Epithelial cell of proximal tubule (primary cell): ENCODE results near the gene OR4D1. TPM values are rescaled to one million over a fixed set of nuclear protein-coding genes. Genes with fewer than 3 reads are reported as not detected.

ENCODE experiments used
- DNase-seq: peaks from one replicate; pipeline ENCODE4 v3.0.0-alpha.2; 2011; ENCODE audit warnings: low read depth
- H3K4me3 ChIP-seq: 2 replicates; pipeline ENCODE4 v1.5.1; 2011; ENCODE audit warnings: low read depth, mild to moderate bottlenecking, low read length
- total RNA-seq: library from RNA; depleted of rRNA; stranded (reverse); fragments of >200 nt; gene quantifications from 2 replicates; pipeline ENCODE4 v1.2.3, GENCODE V29; 2015
- TF ChIP-seq, protein P1 (sequence below): conservative IDR thresholded peaks from 2 replicates; pipeline ENCODE4 v1.5.1; 2012; ENCODE audit warnings: low read depth, mild to moderate bottlenecking, low read length

The OR4D1 gene
- total RNA-seq, 1 donor from 2014 or later, result not detected

- DNase-seq, result no peak
- TF ChIP-seq, protein P1, sequence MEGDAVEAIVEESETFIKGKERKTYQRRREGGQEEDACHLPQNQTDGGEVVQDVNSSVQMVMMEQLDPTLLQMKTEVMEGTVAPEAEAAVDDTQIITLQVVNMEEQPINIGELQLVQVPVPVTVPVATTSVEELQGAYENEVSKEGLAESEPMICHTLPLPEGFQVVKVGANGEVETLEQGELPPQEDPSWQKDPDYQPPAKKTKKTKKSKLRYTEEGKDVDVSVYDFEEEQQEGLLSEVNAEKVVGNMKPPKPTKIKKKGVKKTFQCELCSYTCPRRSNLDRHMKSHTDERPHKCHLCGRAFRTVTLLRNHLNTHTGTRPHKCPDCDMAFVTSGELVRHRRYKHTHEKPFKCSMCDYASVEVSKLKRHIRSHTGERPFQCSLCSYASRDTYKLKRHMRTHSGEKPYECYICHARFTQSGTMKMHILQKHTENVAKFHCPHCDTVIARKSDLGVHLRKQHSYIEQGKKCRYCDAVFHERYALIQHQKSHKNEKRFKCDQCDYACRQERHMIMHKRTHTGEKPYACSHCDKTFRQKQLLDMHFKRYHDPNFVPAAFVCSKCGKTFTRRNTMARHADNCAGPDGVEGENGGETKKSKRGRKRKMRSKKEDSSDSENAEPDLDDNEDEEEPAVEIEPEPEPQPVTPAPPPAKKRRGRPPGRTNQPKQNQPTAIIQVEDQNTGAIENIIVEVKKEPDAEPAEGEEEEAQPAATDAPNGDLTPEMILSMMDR, result no peak
- no peak overlapping the region for H3K4me3 ChIP-seq
These were observed 36.3 kb downstream of the OR4D1 start for GRCh38 chr17:58184308-58184985.

DNA sequence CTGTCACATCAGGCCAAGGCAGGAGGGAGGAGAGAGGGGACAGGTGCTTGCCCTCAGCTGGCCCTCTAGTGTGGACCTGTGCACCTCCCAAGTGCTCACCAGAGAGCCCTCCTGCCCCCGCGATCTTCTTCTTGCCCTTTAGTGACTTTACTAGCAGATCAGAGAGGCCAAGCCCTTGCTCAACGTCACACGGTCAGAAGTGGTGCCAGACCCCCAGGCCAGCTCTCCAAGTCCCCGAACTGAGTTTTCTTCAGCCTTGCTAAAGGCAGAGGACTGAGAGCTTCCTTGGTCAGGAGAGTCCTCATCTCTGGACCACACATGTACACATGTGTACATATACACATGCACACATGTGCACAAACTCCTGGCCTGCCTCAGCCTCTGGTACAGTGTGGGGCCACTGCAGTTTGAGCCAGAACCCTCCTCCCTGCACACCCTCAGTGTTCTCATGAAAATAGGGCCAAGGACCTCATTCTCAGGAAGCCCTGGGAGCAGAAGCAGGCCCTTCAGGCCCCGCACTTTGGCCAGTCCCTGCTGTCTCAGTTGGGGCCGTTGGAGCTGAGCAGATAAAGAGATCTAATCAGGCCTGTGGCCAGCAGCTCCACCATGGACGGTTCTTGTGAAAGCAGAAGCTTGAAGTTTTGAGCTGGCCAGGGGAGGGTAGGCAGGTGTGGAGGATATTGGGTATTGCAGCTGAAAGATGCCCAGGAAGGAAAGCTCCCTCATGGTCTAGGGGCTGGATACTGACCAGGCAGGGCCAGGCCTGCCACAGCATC, 37.0 kb downstream of the OR4D1 start:
- DNase-seq, result no peak
- TF ChIP-seq, protein P1, result no peak
- H3K4me3 ChIP-seq, result no peak overlapping the region

- H3K4me3 ChIP-seq, result no peak overlapping the region
- no peak for DNase-seq
- TF ChIP-seq, protein P1, result no peak
These were observed 38.4 kb downstream of the OR4D1 start for GRCh38 chr17:58186591-58186990.

- TF ChIP-seq, protein P1, result no peak
- no peak overlapping the region for H3K4me3 ChIP-seq
- no peak for DNase-seq
These were observed 38.9 kb downstream of the OR4D1 start for GRCh38 chr17:58187063-58187462.

DNA sequence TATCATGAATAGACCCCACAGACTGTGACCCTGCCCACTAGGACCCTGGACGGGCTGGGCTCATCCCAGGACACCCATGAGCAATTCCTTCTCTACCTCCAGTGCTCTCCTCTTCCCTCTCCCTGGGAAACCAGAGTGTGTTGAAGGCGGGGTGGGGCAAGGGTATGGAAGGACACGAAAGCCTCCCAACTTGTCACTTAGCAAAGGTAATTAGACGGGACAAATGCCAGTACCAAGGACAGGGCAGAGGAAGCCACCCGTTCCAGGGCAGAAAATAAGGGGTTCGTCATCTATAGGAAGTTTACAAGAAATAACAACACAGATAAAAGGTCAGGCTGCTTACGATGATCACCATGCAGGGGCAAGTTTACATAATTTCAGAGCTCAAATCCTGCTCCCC, 39.5 kb downstream of the OR4D1 start:
- no peak for DNase-seq
- no peak overlapping the region for H3K4me3 ChIP-seq
- TF ChIP-seq, protein P1, result no peak

- no peak overlapping the region for H3K4me3 ChIP-seq
- no peak for DNase-seq
- TF ChIP-seq, protein P1, result no peak
These were observed 41.4 kb downstream of the OR4D1 start for GRCh38 chr17:58189436-58190146.
